ENCODE data around the gene ERP44. TPM values are rescaled to one million over a fixed set of nuclear protein-coding genes. Genes with fewer than 3 reads are reported as not detected.
"Not testable (repeated sequence)": the region's sequence is repeated elsewhere in the genome, so short reads cannot be mapped to it uniquely, and the experiment has no call there.

ERP44 gene
- total and polyA plus RNA-seq, 8 donors = 10.6 to 18.3 (median 14.7) TPM

- intact Hi-C loops (cut with DNase I) = no loop called here
- FAIRE-seq (no peak), ATAC-seq (no peak), DNase-seq (no peak)
- H3K27ac ChIP-seq = peak overlapping the region in 2 of 4 donors; percentile 79 to 85
- H3K36me3 ChIP-seq = peaks cover 0 to 14% (median 0%) of the 10 kb centered on the region in 3 donors
- WGBS, 2 donors = 57 to 60% methylated on average over 2 of the region's 2 CpGs
- H3K4me1 ChIP-seq = peaks cover 15 to 28% (median 26%) of the 10 kb centered on the region in 3 donors
- no peaks in the 10 kb centered on the region for H3K9me3 ChIP-seq
- TF ChIP-seq CTCF (IDR thresholded peaks at IDR 0.05) = no peak
- peak overlapping the region in 3 of 4 donors; percentile 70 to 98 (median 95) for H3K4me3 ChIP-seq
- no peaks in the 10 kb centered on the region for H3K27me3 ChIP-seq
These were observed 1.4 kb upstream of the ERP44 start for GRCh38 chr9:100100146-100100667.

GRCh38 chr9:100099722-100100042 is 882 bp upstream of the ERP44 start:
- Histone ChIP-seq H3K4me3 (peak overlapping the region; percentile 70 to 98 (median 92)), H3K27ac (peak overlapping the region; percentile 24 to 85 (median 70)), H3K36me3 (peaks cover 0 to 10% (median 0%) of the 10 kb centered on the region in 3 donors), H3K9me3 (no peaks in the 10 kb centered on the region), H3K27me3 (no peaks in the 10 kb centered on the region), H3K4me1 (peaks cover 15 to 29% (median 28%) of the 10 kb centered on the region in 3 donors)
- intact Hi-C loops (cut with DNase I) = no loop called here
- FAIRE-seq (no peak), DNase-seq (peak in 1 of 6 donors; percentile 9), ATAC-seq (peak; percentile 2 to 11 (median 4))
- no peak for TF ChIP-seq CTCF (IDR thresholded peaks at IDR 0.05)
- WGBS, 2 donors = 1 to 2% methylated on average over 10 of the region's 10 CpGs

GRCh38 chr9:100098046-100098886 is 534 bp downstream of the ERP44 start:
- Histone ChIP-seq H3K4me3 (peak overlapping the region; percentile 70 to 98 (median 92)), H3K27ac (peak overlapping the region; percentile 79 to 85 (median 80)), H3K4me1 (peaks cover 15 to 39% (median 35%) of the 10 kb centered on the region in 3 donors), H3K36me3 (no peaks in the 10 kb centered on the region), H3K27me3 (no peaks in the 10 kb centered on the region), H3K9me3 (no peaks in the 10 kb centered on the region)
- ATAC-seq (peak; percentile 64 to 79 (median 69)), FAIRE-seq (no peak), DNase-seq (peak; percentile 70 to 78 (median 72))
- WGBS, 2 donors = 0 to 1% methylated on average over 37 of the region's 37 CpGs
- intact Hi-C loops (cut with DNase I) = no loop called here
- TF ChIP-seq CTCF (IDR thresholded peaks at IDR 0.05) = no peak

- 42 to 52% methylated on average over 3 of the region's 3 CpGs for WGBS, 2 donors
- Histone ChIP-seq H3K4me3 (no peak overlapping the region), H3K9me3 (no peaks in the 10 kb centered on the region), H3K4me1 (peaks cover 19 to 49% (median 43%) of the 10 kb centered on the region in 3 donors), H3K27me3 (no peaks in the 10 kb centered on the region), H3K27ac (no peak overlapping the region), H3K36me3 (no peaks in the 10 kb centered on the region)
- TF ChIP-seq CTCF (IDR thresholded peaks at IDR 0.05) = no peak
- ATAC-seq = no peak
- DNase-seq = no peak
- FAIRE-seq = no peak
- intact Hi-C loops (cut with DNase I) = no loop called here
These were observed 2.4 kb downstream of the ERP44 start for GRCh38 chr9:100096378-100096916.

GRCh38 chr9:100094411-100094810 is 4.4 kb downstream of the ERP44 start:
- FAIRE-seq; H3K27ac ChIP-seq; H3K27me3 ChIP-seq; H3K36me3 ChIP-seq; DNase-seq; H3K9me3 ChIP-seq; intact Hi-C loops (cut with DNase I); ATAC-seq; H3K4me3 ChIP-seq: not testable (repeated sequence)
- WGBS, 2 donors = 83 to 94% methylated on average over 2 of the region's 2 CpGs
- H3K4me1 ChIP-seq = peaks cover 15 to 53% (median 36%) of the 10 kb centered on the region in 3 donors

All from pancreas (tissue), 10 donors.